ENCODE measurements around the gene NDUFAF2. TPM values are rescaled to one million over a fixed set of nuclear protein-coding genes. Genes with fewer than 3 reads are reported as not detected.

NDUFAF2 gene
- total and polyA plus RNA-seq, 2 of the 8 experiments (the other 6 are each of a cell fraction or from before 2014, with no cell fraction given): 10.7 to 46.5 TPM

DNA sequence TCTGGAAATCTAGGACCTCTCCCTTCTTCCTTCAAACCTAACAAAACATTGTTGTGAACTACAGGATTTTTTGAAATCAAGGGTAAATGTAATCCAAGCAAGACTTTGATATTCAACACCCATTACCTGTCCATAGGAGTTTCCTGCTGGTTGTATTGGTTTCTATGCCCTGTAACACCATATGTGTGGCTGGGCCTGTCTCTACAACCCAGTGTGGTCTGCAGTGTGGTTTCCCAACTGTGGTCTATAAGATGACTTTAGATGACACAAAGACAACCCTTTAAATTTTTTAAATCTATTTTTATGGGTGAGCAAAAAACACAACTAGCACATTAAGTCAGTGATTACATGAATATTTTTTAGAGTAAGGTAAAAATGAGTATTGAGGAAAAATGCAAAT, 124.1 kb downstream of the NDUFAF2 start (continued):
- TF ChIP-seq RXRA (IDR thresholded peaks at IDR 0.05; ENCODE audit: insufficient read depth, low read depth, low read length) (no peak), TAF7 (optimal IDR thresholded peaks at IDR 0.05; ENCODE audit: borderline replicate concordance, low read depth, low read length) (no peak)
- TF ChIP-seq, protein P1, sequence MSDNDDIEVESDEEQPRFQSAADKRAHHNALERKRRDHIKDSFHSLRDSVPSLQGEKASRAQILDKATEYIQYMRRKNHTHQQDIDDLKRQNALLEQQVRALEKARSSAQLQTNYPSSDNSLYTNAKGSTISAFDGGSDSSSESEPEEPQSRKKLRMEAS (IDR thresholded peaks at IDR 0.05): no peak
